Stomach (tissue), 4 donors: ENCODE data around the gene LHFPL2.

Source experiments
- CTCF ChIP-seq, 7 experiments: fragments of 450-650 bp in 4 of 7; fragments of 200-600 bp in 3 of 7; sonication (generic) in 3 of 7; IDR thresholded peaks; one replicate each; pipeline ENCODE4 v1.5.1; 2016 to 2019; ENCODE audit warnings: antibody characterized with exemption in 7 of 7, control low read depth in 2 of 7, mild to moderate bottlenecking in 1 of 7
- EP300 ChIP-seq: sonication (generic); formaldehyde crosslinking; IDR thresholded peaks from one replicate; pipeline ENCODE4 v1.6.1; 2017; ENCODE audit warnings: antibody characterized with exemption
- POLR2AphosphoS5 ChIP-seq, 3 donors: sonication (generic); formaldehyde crosslinking; IDR thresholded peaks; one replicate each; pipeline ENCODE4 v1.6.1; 2016; ENCODE audit warnings: antibody characterized with exemption in 3 of 3

GRCh38 chr5:78475370-78475769 is 173.2 kb downstream of the LHFPL2 start:
- TF ChIP-seq EP300 (no peak), CTCF (IDR thresholded peaks at IDR 0.05) (no peak), POLR2AphosphoS5 (IDR thresholded peaks at IDR 0.05) (no peak)
